ENCODE measurements around the gene MALRD1.
A peak's percentile ranks its signal among the peaks of the same experiment; 100 is the strongest.

Gene MALRD1

GRCh38 chr10:19570991-19571390 is 522.4 kb downstream of the MALRD1 start:
- FAIRE-seq (no peak), DNase-seq (ENCODE audit: low spot score) (no peak)

- no peak for DNase-seq (ENCODE audit: low spot score)
- no peak for FAIRE-seq
Observed at GRCh38 chr10:19572056-19572455, 523.5 kb downstream of the MALRD1 start.

- FAIRE-seq = no peak
- no peak for DNase-seq (ENCODE audit: low spot score)
Observed at GRCh38 chr10:19576576-19576975, 528.0 kb downstream of the MALRD1 start.

GRCh38 chr10:19577381-19577780 is 528.8 kb downstream of the MALRD1 start:
- DNase-seq (ENCODE audit: low spot score) (no peak), FAIRE-seq (no peak)

- DNase-seq (ENCODE audit: low spot score) = no peak
- no peak for FAIRE-seq
Observed at GRCh38 chr10:19577807-19578206, 529.2 kb downstream of the MALRD1 start.

GRCh38 chr10:19578571-19578970 is 530.0 kb downstream of the MALRD1 start:
- DNase-seq (ENCODE audit: low spot score) (no peak), FAIRE-seq (no peak)

GRCh38 chr10:19579761-19580545 is 531.4 kb downstream of the MALRD1 start:
- DNase-seq (ENCODE audit: low spot score) (no peak), FAIRE-seq (no peak)

- no peak for FAIRE-seq
- no peak for DNase-seq (ENCODE audit: low spot score)
Observed at GRCh38 chr10:19580691-19581090, 532.1 kb downstream of the MALRD1 start.

GRCh38 chr10:19588608-19589007 is 540.0 kb downstream of the MALRD1 start:
- DNase-seq (ENCODE audit: low spot score) (no peak), FAIRE-seq (no peak)

GRCh38 chr10:19592276-19592675 is 543.7 kb downstream of the MALRD1 start:
- peak; percentile 85 for DNase-seq (ENCODE audit: low spot score)
- peak; percentile 95 for FAIRE-seq

GRCh38 chr10:19595212-19595845 is 546.7 kb downstream of the MALRD1 start:
- FAIRE-seq (no peak), DNase-seq (ENCODE audit: low spot score) (no peak)

- no peak for DNase-seq (ENCODE audit: low spot score)
- FAIRE-seq = no peak
Observed at GRCh38 chr10:19605806-19606205, 557.2 kb downstream of the MALRD1 start.

GRCh38 chr10:19606968-19607367 is 558.4 kb downstream of the MALRD1 start:
- FAIRE-seq = no peak

GRCh38 chr10:19611775-19612174 is 563.2 kb downstream of the MALRD1 start:
- DNase-seq (ENCODE audit: low spot score) = no peak
- FAIRE-seq = no peak

More at GRCh38 chr10:19606968-19607367, 558.4 kb downstream of the MALRD1 start:
- no peak for DNase-seq (ENCODE audit: low spot score)

GRCh38 chr10:19616966-19617365 is 568.4 kb downstream of the MALRD1 start:
- FAIRE-seq = no peak
- DNase-seq (ENCODE audit: low spot score) = no peak

- no peak for DNase-seq (ENCODE audit: low spot score)
- no peak for FAIRE-seq
Observed at GRCh38 chr10:19620811-19621210, 572.2 kb downstream of the MALRD1 start.

- FAIRE-seq (no peak), DNase-seq (ENCODE audit: low spot score) (no peak)
Observed at GRCh38 chr10:19623321-19623720, 574.7 kb downstream of the MALRD1 start.

GRCh38 chr10:19626156-19626555 is 577.6 kb downstream of the MALRD1 start:
- DNase-seq (ENCODE audit: low spot score) = no peak
- FAIRE-seq = no peak

- FAIRE-seq (no peak), DNase-seq (ENCODE audit: low spot score) (no peak)
Observed at GRCh38 chr10:19628767-19629560, 580.4 kb downstream of the MALRD1 start.

GRCh38 chr10:19629567-19629966 is 581.0 kb downstream of the MALRD1 start:
- no peak for FAIRE-seq
- no peak for DNase-seq (ENCODE audit: low spot score)

GRCh38 chr10:19634163-19634562 is 585.6 kb downstream of the MALRD1 start:
- no peak for FAIRE-seq
- no peak for DNase-seq (ENCODE audit: low spot score)
